ENCODE data around the gene DYNC2I2.

DYNC2I2 gene

GRCh38 chr9:128634111-128634510 is 22.5 kb downstream of the DYNC2I2 start:
- TF ChIP-seq, protein P1, sequence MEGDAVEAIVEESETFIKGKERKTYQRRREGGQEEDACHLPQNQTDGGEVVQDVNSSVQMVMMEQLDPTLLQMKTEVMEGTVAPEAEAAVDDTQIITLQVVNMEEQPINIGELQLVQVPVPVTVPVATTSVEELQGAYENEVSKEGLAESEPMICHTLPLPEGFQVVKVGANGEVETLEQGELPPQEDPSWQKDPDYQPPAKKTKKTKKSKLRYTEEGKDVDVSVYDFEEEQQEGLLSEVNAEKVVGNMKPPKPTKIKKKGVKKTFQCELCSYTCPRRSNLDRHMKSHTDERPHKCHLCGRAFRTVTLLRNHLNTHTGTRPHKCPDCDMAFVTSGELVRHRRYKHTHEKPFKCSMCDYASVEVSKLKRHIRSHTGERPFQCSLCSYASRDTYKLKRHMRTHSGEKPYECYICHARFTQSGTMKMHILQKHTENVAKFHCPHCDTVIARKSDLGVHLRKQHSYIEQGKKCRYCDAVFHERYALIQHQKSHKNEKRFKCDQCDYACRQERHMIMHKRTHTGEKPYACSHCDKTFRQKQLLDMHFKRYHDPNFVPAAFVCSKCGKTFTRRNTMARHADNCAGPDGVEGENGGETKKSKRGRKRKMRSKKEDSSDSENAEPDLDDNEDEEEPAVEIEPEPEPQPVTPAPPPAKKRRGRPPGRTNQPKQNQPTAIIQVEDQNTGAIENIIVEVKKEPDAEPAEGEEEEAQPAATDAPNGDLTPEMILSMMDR (IDR thresholded peaks at IDR 0.05; ENCODE audit: insufficient read depth, missing control alignments): no peak
- DNase-seq (ENCODE audit: insufficient read length, low spot score): no peak
- no peak for FAIRE-seq

DNA sequence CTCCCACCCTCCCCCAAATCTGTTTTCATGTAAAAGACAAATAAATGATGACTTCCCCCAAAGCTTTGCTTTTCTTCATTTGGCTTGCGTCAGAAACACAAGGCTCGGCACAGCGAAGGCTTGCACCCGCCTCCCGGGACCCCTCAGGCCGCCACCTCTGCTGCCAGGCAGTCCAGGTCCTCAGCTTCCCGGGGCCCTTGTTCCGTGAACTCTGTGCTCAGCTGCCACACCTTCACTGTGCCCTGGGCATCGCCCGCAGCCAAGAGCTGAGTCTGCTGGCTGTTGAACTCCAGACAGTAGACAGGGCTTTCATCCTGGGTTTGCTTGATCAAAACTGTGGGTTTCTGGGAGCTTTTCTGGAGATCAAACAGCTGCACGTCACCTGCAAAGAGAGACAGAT is 23.0 kb downstream of the DYNC2I2 start:
- TF ChIP-seq, protein P1 (IDR thresholded peaks at IDR 0.05; ENCODE audit: insufficient read depth, missing control alignments): no peak
- DNase-seq (ENCODE audit: insufficient read length, low spot score) (no peak), FAIRE-seq (no peak)

- FAIRE-seq: no peak
- TF ChIP-seq, protein P1 (IDR thresholded peaks at IDR 0.05; ENCODE audit: insufficient read depth, missing control alignments): no peak
- no peak for DNase-seq (ENCODE audit: insufficient read length, low spot score)
Observed at GRCh38 chr9:128633057-128633456, 23.6 kb downstream of the DYNC2I2 start.

DNA sequence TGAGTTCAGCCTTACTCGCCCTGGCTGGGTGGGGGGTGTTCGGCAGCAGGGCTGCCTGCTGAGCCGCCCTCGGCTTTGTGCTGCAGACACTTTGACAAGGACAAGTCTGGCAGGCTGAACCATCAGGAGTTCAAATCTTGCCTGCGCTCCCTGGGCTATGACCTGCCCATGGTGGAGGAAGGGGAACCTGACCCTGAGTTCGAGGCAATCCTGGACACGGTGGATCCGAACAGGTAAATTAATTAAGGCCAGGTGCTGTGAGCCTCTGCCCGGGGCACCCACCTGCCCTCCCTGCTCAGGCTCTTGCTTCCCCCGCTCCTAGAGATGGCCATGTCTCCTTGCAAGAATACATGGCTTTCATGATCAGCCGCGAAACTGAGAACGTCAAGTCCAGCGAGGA is 24.2 kb downstream of the DYNC2I2 start:
- DNase-seq (ENCODE audit: insufficient read length, low spot score) (no peak), FAIRE-seq (no peak)
- TF ChIP-seq, protein P1 (IDR thresholded peaks at IDR 0.05; ENCODE audit: insufficient read depth, missing control alignments): no peak

- DNase-seq (ENCODE audit: insufficient read length, low spot score) (no peak), FAIRE-seq (no peak)
- TF ChIP-seq, protein P1 (IDR thresholded peaks at IDR 0.05; ENCODE audit: insufficient read depth, missing control alignments): no peak
Observed at GRCh38 chr9:128632066-128632465, 24.6 kb downstream of the DYNC2I2 start.

- DNase-seq (ENCODE audit: insufficient read length, low spot score) (no peak), FAIRE-seq (no peak)
- TF ChIP-seq, protein P1 (IDR thresholded peaks at IDR 0.05; ENCODE audit: insufficient read depth, missing control alignments): no peak
Observed at GRCh38 chr9:128631636-128632035, 25.0 kb downstream of the DYNC2I2 start.

DNA sequence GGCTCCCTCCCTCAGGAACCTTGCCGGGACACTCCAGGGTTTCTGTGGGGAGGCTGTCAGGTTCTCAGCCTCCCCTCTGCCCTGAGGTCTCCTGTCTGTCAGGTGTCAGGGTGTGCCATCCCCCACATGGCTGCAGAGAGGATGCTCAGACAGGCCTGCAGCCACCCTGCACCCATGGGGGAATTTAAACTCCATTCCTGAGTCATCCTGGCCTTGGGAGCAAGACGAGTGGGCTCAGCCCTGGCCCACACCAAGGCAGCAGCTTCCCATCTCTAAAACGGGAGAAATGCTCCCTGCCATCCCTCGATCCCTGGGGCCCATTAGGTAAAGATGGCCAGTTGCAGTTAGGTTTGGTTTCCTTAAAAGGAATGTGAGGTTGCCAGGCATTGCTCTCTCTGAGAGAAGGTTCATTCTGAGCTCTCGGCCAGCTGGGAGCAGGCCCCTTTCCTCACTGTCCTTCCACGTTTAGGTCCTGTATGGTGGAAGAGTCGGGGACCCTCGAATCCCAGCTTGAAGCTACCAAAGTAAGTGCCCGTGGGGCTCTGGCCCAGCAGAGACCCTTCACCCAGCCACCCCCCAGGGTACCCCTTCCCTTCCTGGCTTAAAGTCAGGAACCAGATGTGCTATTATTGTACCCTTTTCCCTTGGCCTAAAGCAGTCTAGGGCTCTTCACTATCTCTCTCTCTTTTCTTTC is 26.6 kb downstream of the DYNC2I2 start:
- TF ChIP-seq, protein P1 (IDR thresholded peaks at IDR 0.05; ENCODE audit: insufficient read depth, missing control alignments): no peak
- FAIRE-seq: no peak

More for the DNA sequence above, 26.6 kb downstream of the DYNC2I2 start:
- no peak for DNase-seq (ENCODE audit: insufficient read length, low spot score)
